H9 (cell line): Measurements from ENCODE around the gene CLEC3B. TPM values are rescaled to one million over a fixed set of nuclear protein-coding genes. Genes with fewer than 3 reads are reported as not detected.

Experiments
- DNase-seq: peaks from one replicate; pipeline ENCODE4 v3.0.0-alpha.2; 2017
- H2AFZ ChIP-seq: one replicate; pipeline ENCODE4 v1.6.1; 2013; ENCODE audit warnings: mild to moderate bottlenecking, low read length, control low read depth, moderate library complexity
- H2AK5ac ChIP-seq: 2 replicates; pipeline ENCODE4 v1.6.1; 2013; ENCODE audit warnings: low read length, control low read depth, mixed read lengths; ENCODE audit not compliant: insufficient read length
- H2BK120ac ChIP-seq: one replicate; pipeline ENCODE4 v1.6.1; 2013; ENCODE audit warnings: low read depth, mild to moderate bottlenecking, low read length, control low read depth, inconsistent platforms; ENCODE audit not compliant: poor library complexity, severe bottlenecking
- H2BK12ac ChIP-seq: 2 replicates; pipeline ENCODE4 v1.6.1; 2013; ENCODE audit warnings: low read length, control low read depth, mixed read lengths, low read depth; ENCODE audit not compliant: insufficient read length
- H2BK15ac ChIP-seq: 2 replicates; pipeline ENCODE4 v1.6.1; 2013; ENCODE audit warnings: low read depth, low read length, control low read depth
- H2BK20ac ChIP-seq: one replicate; pipeline ENCODE4 v1.6.1; 2013; ENCODE audit warnings: low read depth, mild to moderate bottlenecking, low read length, control low read depth, inconsistent platforms; ENCODE audit not compliant: poor library complexity, severe bottlenecking
- H2BK5ac ChIP-seq: 2 replicates; pipeline ENCODE4 v1.6.1; 2013; ENCODE audit warnings: low read length, control low read depth, mixed read lengths; ENCODE audit not compliant: insufficient read length
- H3K14ac ChIP-seq: 2 replicates; pipeline ENCODE4 v1.6.1; 2013; ENCODE audit warnings: low read length, control low read depth; ENCODE audit not compliant: insufficient read depth
- H3K18ac ChIP-seq: 2 replicates; pipeline ENCODE4 v1.6.1; 2013; ENCODE audit warnings: low read depth, mild to moderate bottlenecking, mixed read lengths, low read length, control low read depth; ENCODE audit not compliant: insufficient read length
- H3K23ac ChIP-seq: 2 replicates; pipeline ENCODE4 v1.6.1; 2013; ENCODE audit warnings: low read length, control low read depth, mixed read lengths, low read depth; ENCODE audit not compliant: insufficient read length
- H3K23me2 ChIP-seq: 2 replicates; pipeline ENCODE4 v1.6.1; 2013; ENCODE audit warnings: low read depth, mild to moderate bottlenecking, mixed read lengths, low read length, control low read depth; ENCODE audit not compliant: insufficient read length, poor library complexity, severe bottlenecking
- H3K27ac ChIP-seq: 2 replicates; pipeline ENCODE4 v1.5.1; 2013; ENCODE audit warnings: low read length, control low read depth, mixed read lengths, low read depth; ENCODE audit not compliant: insufficient read length
- H3K27me3 ChIP-seq: 2 replicates; pipeline ENCODE4 v1.6.1; 2013; ENCODE audit warnings: low read length, control low read depth, inconsistent platforms; ENCODE audit not compliant: insufficient read depth
- H3K4ac ChIP-seq: 2 replicates; pipeline ENCODE4 v1.6.1; 2013; ENCODE audit warnings: low read depth, mild to moderate bottlenecking, control low read depth, inconsistent platforms, low read length, moderate library complexity
- H3K4me1 ChIP-seq: 2 replicates; pipeline ENCODE4 v1.6.1; 2013; ENCODE audit warnings: low read length, control low read depth, inconsistent platforms; ENCODE audit not compliant: insufficient read depth
- H3K4me2 ChIP-seq: 2 replicates; pipeline ENCODE4 v1.6.1; 2013; ENCODE audit warnings: low read length, control low read depth, mixed read lengths; ENCODE audit not compliant: insufficient read length, insufficient read depth
- H3K56ac ChIP-seq: 2 replicates; pipeline ENCODE4 v1.6.1; 2013; ENCODE audit warnings: low read depth, mild to moderate bottlenecking, mixed read lengths, low read length, control low read depth; ENCODE audit not compliant: insufficient read length
- H3K79me1 ChIP-seq: 2 replicates; pipeline ENCODE4 v1.6.1; 2013; ENCODE audit warnings: low read depth, mild to moderate bottlenecking, moderate library complexity, low read length, control low read depth, inconsistent platforms; ENCODE audit not compliant: insufficient read depth, poor library complexity, severe bottlenecking
- H3K79me2 ChIP-seq: 2 replicates; pipeline ENCODE4 v1.6.1; 2013; ENCODE audit warnings: low read length, control low read depth, inconsistent platforms; ENCODE audit not compliant: insufficient read depth
- H3K9ac ChIP-seq: 2 replicates; pipeline ENCODE4 v1.6.1; 2013; ENCODE audit warnings: low read length, control low read depth, mixed read lengths; ENCODE audit not compliant: insufficient read length; ENCODE audit errors: extremely low read depth
- H3K9me3 ChIP-seq: one replicate; pipeline ENCODE4 v1.6.1; 2013; ENCODE audit warnings: low read depth, low read length, inconsistent platforms; ENCODE audit not compliant: control insufficient read depth
- H3T11ph ChIP-seq: one replicate; pipeline ENCODE4 v1.6.1; 2013; ENCODE audit warnings: mild to moderate bottlenecking, low read length, control low read depth, inconsistent platforms
- H4K20me1 ChIP-seq: one replicate; pipeline ENCODE4 v1.6.1; 2013; ENCODE audit not compliant: control insufficient read depth, insufficient read length, insufficient read depth
- H4K5ac ChIP-seq: 2 replicates; pipeline ENCODE4 v1.6.1; 2013; ENCODE audit warnings: low read depth, mild to moderate bottlenecking, mixed read lengths, low read length, control low read depth; ENCODE audit not compliant: insufficient read length
- H4K8ac ChIP-seq: replicated peaks from 2 replicates; pipeline ENCODE4 v1.6.1; 2013; ENCODE audit warnings: low read length, control low read depth, mixed read lengths, low read depth; ENCODE audit not compliant: insufficient read length
- H4K91ac ChIP-seq: 2 replicates; pipeline ENCODE4 v1.6.1; 2013; ENCODE audit warnings: low read depth, mild to moderate bottlenecking, moderate library complexity, mixed read lengths, low read length, control low read depth; ENCODE audit not compliant: insufficient read length
- H3K27ac Mint-ChIP-seq, 3 experiments: 2 replicates in 2 of 3; 3 replicates in 1 of 3; pipeline ENCODE4 v1.8.0; 2020 to 2021; ENCODE audit warnings: mixed read lengths in 3 of 3, mild to moderate bottlenecking in 1 of 3, moderate library complexity in 1 of 3
- H3K27me3 Mint-ChIP-seq: 2 replicates; pipeline ENCODE4 v1.8.0; 2021; ENCODE audit warnings: low read depth, mild to moderate bottlenecking, moderate library complexity, mixed read lengths
- H3K36me3 Mint-ChIP-seq, 3 experiments: 2 replicates in 2 of 3; 3 replicates in 1 of 3; pipeline ENCODE4 v1.8.0; 2020 to 2021; ENCODE audit warnings: low read depth in 3 of 3, mixed read lengths in 3 of 3; ENCODE audit not compliant: insufficient read depth in 1 of 3
- H3K4me1 Mint-ChIP-seq, 2 experiments: 2 replicates each; pipeline ENCODE4 v1.8.0; 2020; ENCODE audit warnings: mixed read lengths in 2 of 2
- H3K4me3 Mint-ChIP-seq, 2 experiments: 2 replicates in 1 of 2; 3 replicates in 1 of 2; pipeline ENCODE4 v1.8.0; 2020 to 2021; ENCODE audit warnings: mild to moderate bottlenecking in 2 of 2, mixed read lengths in 2 of 2, moderate library complexity in 1 of 2
- H3K9me3 Mint-ChIP-seq, 2 experiments: 2 replicates in 1 of 2; 3 replicates in 1 of 2; pipeline ENCODE4 v1.8.0; 2020; ENCODE audit warnings: mild to moderate bottlenecking in 2 of 2, mixed read lengths in 2 of 2, moderate library complexity in 1 of 2
- total RNA-seq: library from RNA; stranded (reverse); gene quantifications from 2 replicates; pipeline ENCODE4 v1.2.1, GENCODE V29; 2021
- TF ChIP-seq, protein P1 (sequence below): fragments of 200-600 bp; sonication (generic); conservative IDR thresholded peaks from 3 replicates; pipeline ENCODE4 v1.8.0; 2021; ENCODE audit warnings: antibody characterized with exemption, mild to moderate bottlenecking

The CLEC3B gene
- total RNA-seq, 1 experiment from 2014 or later = not detected

DNA sequence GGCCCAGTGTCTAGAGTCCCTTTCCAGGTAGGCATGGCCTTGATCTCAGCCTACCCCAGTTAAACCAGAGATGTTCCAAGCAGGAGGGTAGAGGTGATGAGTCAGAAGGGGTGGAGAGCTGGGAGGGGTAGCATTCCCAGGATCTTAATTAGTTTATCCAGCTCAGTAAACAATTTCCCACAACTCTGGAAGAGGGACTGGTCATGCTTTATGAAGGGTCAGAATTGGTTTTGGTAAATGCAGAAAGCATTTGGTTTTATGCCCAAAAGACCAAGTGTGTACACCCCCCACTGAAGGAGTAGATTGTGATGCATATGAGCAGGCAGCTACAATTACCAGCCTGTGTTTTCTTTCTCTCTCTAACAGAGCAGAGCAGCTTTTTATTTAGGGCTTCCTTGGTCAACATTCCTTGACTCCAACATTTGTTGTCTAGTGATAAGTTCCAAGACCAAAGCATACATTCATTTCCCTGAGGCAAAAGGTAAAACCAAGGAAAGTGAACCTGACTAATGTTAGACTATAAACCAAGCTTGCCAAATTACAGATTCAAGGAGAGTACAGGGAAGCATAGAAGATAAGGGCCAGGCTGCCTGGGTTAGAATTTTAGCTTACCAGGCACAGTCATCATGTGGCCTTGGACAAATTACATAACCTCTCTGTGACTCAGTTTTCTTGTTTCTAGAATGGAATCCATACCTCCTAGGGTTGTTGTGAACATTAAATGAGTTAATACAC, 32.5 kb upstream of the CLEC3B start:
- no peak overlapping the region for H4K91ac ChIP-seq
- no peak for DNase-seq
- no peaks in the 10 kb centered on the region for H3K23me2 ChIP-seq
- H3K27ac ChIP-seq = no peak overlapping the region
- Mint-ChIP-seq H3K9me3 (no peaks in the 10 kb centered on the region), H3K4me1 (peaks cover 29 to 32% of the 10 kb centered on the region in 2 experiments), H3K4me3 (no peak overlapping the region), H3K36me3 (peaks cover 44 to 76% (median 69%) of the 10 kb centered on the region in 3 experiments), H3K27me3 (no peaks in the 10 kb centered on the region), H3K27ac (peak overlapping the region; percentile 57 to 94 (median 58); a peak in 6 of 7 replicates)
- peaks cover 14% of the 10 kb centered on the region for H3K4me1 ChIP-seq
- TF ChIP-seq, protein P1, sequence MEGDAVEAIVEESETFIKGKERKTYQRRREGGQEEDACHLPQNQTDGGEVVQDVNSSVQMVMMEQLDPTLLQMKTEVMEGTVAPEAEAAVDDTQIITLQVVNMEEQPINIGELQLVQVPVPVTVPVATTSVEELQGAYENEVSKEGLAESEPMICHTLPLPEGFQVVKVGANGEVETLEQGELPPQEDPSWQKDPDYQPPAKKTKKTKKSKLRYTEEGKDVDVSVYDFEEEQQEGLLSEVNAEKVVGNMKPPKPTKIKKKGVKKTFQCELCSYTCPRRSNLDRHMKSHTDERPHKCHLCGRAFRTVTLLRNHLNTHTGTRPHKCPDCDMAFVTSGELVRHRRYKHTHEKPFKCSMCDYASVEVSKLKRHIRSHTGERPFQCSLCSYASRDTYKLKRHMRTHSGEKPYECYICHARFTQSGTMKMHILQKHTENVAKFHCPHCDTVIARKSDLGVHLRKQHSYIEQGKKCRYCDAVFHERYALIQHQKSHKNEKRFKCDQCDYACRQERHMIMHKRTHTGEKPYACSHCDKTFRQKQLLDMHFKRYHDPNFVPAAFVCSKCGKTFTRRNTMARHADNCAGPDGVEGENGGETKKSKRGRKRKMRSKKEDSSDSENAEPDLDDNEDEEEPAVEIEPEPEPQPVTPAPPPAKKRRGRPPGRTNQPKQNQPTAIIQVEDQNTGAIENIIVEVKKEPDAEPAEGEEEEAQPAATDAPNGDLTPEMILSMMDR = no peak
- no peak overlapping the region for H2BK5ac ChIP-seq
- no peaks in the 10 kb centered on the region for H3K27me3 ChIP-seq
- H3K23ac ChIP-seq = no peak overlapping the region
- H3K9ac ChIP-seq = no peak overlapping the region
- no peak overlapping the region for H3K14ac ChIP-seq
- no peaks in the 10 kb centered on the region for H3K79me2 ChIP-seq
- no peak overlapping the region for H3K4ac ChIP-seq
- peak overlapping the region; percentile 10 for H3K4me2 ChIP-seq
- H4K5ac ChIP-seq = no peak overlapping the region
- no peak overlapping the region for H2BK20ac ChIP-seq
- no peak overlapping the region for H2AK5ac ChIP-seq
- no peaks in the 10 kb centered on the region for H3K9me3 ChIP-seq
- no peaks in the 10 kb centered on the region for H4K20me1 ChIP-seq
- no peak overlapping the region for H3K56ac ChIP-seq
- H3K79me1 ChIP-seq = no peaks in the 10 kb centered on the region
- H3K18ac ChIP-seq = no peak overlapping the region
- H2AFZ ChIP-seq = no peak overlapping the region
- H2BK12ac ChIP-seq = no peak overlapping the region
- no peak overlapping the region for H2BK120ac ChIP-seq
- no peak overlapping the region for H2BK15ac ChIP-seq
- H3T11ph ChIP-seq = no peak overlapping the region
- no peak overlapping the region for H4K8ac ChIP-seq
